ENCODE measurements around the gene RUNX2.
"Not testable (repeated sequence)": the region's sequence is repeated elsewhere in the genome, so short reads cannot be mapped to it uniquely, and the experiment has no call there.

Gene RUNX2

GRCh38 chr6:45650524-45651135, 322.5 kb downstream of the RUNX2 start:
- no peak for DNase-seq (ENCODE audit: low read depth)

- DNase-seq (ENCODE audit: low read depth), result no peak
These were observed 323.2 kb downstream of the RUNX2 start for GRCh38 chr6:45651301-45651700.

GRCh38 chr6:45652416-45652815, 324.3 kb downstream of the RUNX2 start:
- no peak for DNase-seq (ENCODE audit: low read depth)

GRCh38 chr6:45653117-45653883, 325.2 kb downstream of the RUNX2 start:
- no peak for DNase-seq (ENCODE audit: low read depth)

- DNase-seq (ENCODE audit: low read depth), result no peak
These were observed 326.5 kb downstream of the RUNX2 start for GRCh38 chr6:45654673-45655072.

GRCh38 chr6:45655745-45656476, 327.8 kb downstream of the RUNX2 start:
- no peak for DNase-seq (ENCODE audit: low read depth)

GRCh38 chr6:45657226-45657625, 329.1 kb downstream of the RUNX2 start:
- DNase-seq (ENCODE audit: low read depth), result no peak

- no peak for DNase-seq (ENCODE audit: low read depth)
These were observed 330.3 kb downstream of the RUNX2 start for GRCh38 chr6:45658400-45658799.

- DNase-seq (ENCODE audit: low read depth), result no peak
These were observed 330.8 kb downstream of the RUNX2 start for GRCh38 chr6:45658958-45659357.

- no peak for DNase-seq (ENCODE audit: low read depth)
These were observed 333.5 kb downstream of the RUNX2 start for GRCh38 chr6:45661661-45662060.

GRCh38 chr6:45663251-45664221, 335.4 kb downstream of the RUNX2 start:
- DNase-seq (ENCODE audit: low read depth), result no peak

GRCh38 chr6:45664707-45665106, 336.6 kb downstream of the RUNX2 start:
- no peak for DNase-seq (ENCODE audit: low read depth)

GRCh38 chr6:45665859-45666258, 337.7 kb downstream of the RUNX2 start:
- no peak for DNase-seq (ENCODE audit: low read depth)

- no peak for DNase-seq (ENCODE audit: low read depth)
These were observed 338.7 kb downstream of the RUNX2 start for GRCh38 chr6:45666846-45667245.

- DNase-seq (ENCODE audit: low read depth), result no peak
These were observed 339.2 kb downstream of the RUNX2 start for GRCh38 chr6:45667300-45667699.

GRCh38 chr6:45667766-45668165, 339.6 kb downstream of the RUNX2 start:
- no peak for DNase-seq (ENCODE audit: low read depth)

- DNase-seq (ENCODE audit: low read depth), result no peak
These were observed 340.6 kb downstream of the RUNX2 start for GRCh38 chr6:45668705-45669104.

- DNase-seq (ENCODE audit: low read depth), result not testable (repeated sequence)
These were observed 345.0 kb downstream of the RUNX2 start for GRCh38 chr6:45673167-45673566.

- not testable (repeated sequence) for DNase-seq (ENCODE audit: low read depth)
These were observed 347.0 kb downstream of the RUNX2 start for GRCh38 chr6:45675166-45675565.

- DNase-seq (ENCODE audit: low read depth), result no peak
These were observed 347.5 kb downstream of the RUNX2 start for GRCh38 chr6:45675634-45676033.

GRCh38 chr6:45676380-45676779, 348.2 kb downstream of the RUNX2 start:
- DNase-seq (ENCODE audit: low read depth), result no peak

Measured in activated gamma-delta T cell treated with anti-CD3 and anti-CD28 coated beads, Interleukin-2, amount 50 U/mL, for 16 hours (primary cell).